HL-60 (cell line): ENCODE results near the gene EIF4G1.

Experiments used
- DNase-seq, 2 experiments: peaks; one replicate each; pipeline ENCODE4 v3.0.0-alpha.2; 2010 to 2020; ENCODE audit warnings: low read depth in 1 of 2, low spot score in 1 of 2
- H3K27ac ChIP-seq: fragments of 250-450 bp; sonication (Bioruptor Pico); replicated peaks from 2 replicates; pipeline ENCODE4 v1.5.1; 2020; ENCODE audit warnings: mild to moderate bottlenecking, moderate library complexity
- H3K27me3 ChIP-seq: fragments of 250-450 bp; sonication (Bioruptor Pico); 2 replicates; pipeline ENCODE4 v1.5.1; 2021; ENCODE audit warnings: mild to moderate bottlenecking, moderate library complexity; ENCODE audit not compliant: insufficient read depth, poor library complexity, severe bottlenecking
- H3K4me3 ChIP-seq: replicated peaks from 2 replicates; pipeline ENCODE4 v1.5.1; 2011; ENCODE audit warnings: mild to moderate bottlenecking, control low read depth, low read length; ENCODE audit not compliant: insufficient read depth
- CTCF ChIP-seq: IDR thresholded peaks from one replicate; pipeline ENCODE4 v1.5.1; 2011; ENCODE audit warnings: low read length, control low read depth, inconsistent platforms; ENCODE audit not compliant: insufficient read depth
- GABPA ChIP-seq: IDR thresholded peaks from 2 replicates; pipeline ENCODE4 v1.6.1; 2012; ENCODE audit warnings: low read depth
- POLR2AphosphoS5 ChIP-seq: IDR thresholded peaks from 2 replicates; pipeline ENCODE4 v1.6.1; 2012; ENCODE audit warnings: low read depth
- REST ChIP-seq: IDR thresholded peaks from 2 replicates; pipeline ENCODE4 v1.6.1; 2012; ENCODE audit warnings: low read depth; ENCODE audit not compliant: insufficient replicate concordance
- SPI1 ChIP-seq: IDR thresholded peaks from 2 replicates; pipeline ENCODE4 v1.6.1; 2012; ENCODE audit warnings: low read depth, mild to moderate bottlenecking, borderline replicate concordance

EIF4G1 gene

GRCh38 chr3:184291044-184291737 lies 23.2 kb upstream of the EIF4G1 start:
- no peak for TF ChIP-seq CTCF
- TF ChIP-seq SPI1, result no peak
- TF ChIP-seq REST, result no peak
- no peak for TF ChIP-seq GABPA
- no peak for TF ChIP-seq POLR2AphosphoS5
- H3K27me3 ChIP-seq, result peaks cover 4% of the 10 kb centered on the region
- DNase-seq, result no peak
- H3K27ac ChIP-seq, result no peak overlapping the region
- H3K4me3 ChIP-seq, result no peak overlapping the region

GRCh38 chr3:184291738-184292445 lies 22.5 kb upstream of the EIF4G1 start:
- DNase-seq, result no peak
- TF ChIP-seq SPI1, result no peak
- no peak for TF ChIP-seq CTCF

GRCh38 chr3:184295771-184296170 lies 18.6 kb upstream of the EIF4G1 start:
- Histone ChIP-seq H3K27me3 (no peaks in the 10 kb centered on the region), H3K27ac (no peak overlapping the region), H3K4me3 (no peak overlapping the region)
- TF ChIP-seq POLR2AphosphoS5, result no peak
- TF ChIP-seq CTCF, result no peak
- TF ChIP-seq REST, result no peak
- TF ChIP-seq GABPA, result no peak
- no peak for DNase-seq

More at GRCh38 chr3:184291738-184292445, 22.5 kb upstream of the EIF4G1 start:
- H3K27ac ChIP-seq, result no peak overlapping the region
- H3K4me3 ChIP-seq, result no peak overlapping the region
- H3K27me3 ChIP-seq, result peaks cover 4% of the 10 kb centered on the region
